Measurements from ENCODE around the gene DLG1.

GRCh38 chr3:197167549-197167948 lies 130.9 kb downstream of the DLG1 start:
- no peak for TF ChIP-seq CTCF (IDR thresholded peaks at IDR 0.05)
- TF ChIP-seq POLR2AphosphoS5 (IDR thresholded peaks at IDR 0.05; ENCODE audit: low read depth, low read length) = no peak
- TF ChIP-seq SIN3A (IDR thresholded peaks at IDR 0.05; ENCODE audit: borderline replicate concordance, insufficient read depth, low read depth, low read length) = no peak
- TF ChIP-seq, protein P1, sequence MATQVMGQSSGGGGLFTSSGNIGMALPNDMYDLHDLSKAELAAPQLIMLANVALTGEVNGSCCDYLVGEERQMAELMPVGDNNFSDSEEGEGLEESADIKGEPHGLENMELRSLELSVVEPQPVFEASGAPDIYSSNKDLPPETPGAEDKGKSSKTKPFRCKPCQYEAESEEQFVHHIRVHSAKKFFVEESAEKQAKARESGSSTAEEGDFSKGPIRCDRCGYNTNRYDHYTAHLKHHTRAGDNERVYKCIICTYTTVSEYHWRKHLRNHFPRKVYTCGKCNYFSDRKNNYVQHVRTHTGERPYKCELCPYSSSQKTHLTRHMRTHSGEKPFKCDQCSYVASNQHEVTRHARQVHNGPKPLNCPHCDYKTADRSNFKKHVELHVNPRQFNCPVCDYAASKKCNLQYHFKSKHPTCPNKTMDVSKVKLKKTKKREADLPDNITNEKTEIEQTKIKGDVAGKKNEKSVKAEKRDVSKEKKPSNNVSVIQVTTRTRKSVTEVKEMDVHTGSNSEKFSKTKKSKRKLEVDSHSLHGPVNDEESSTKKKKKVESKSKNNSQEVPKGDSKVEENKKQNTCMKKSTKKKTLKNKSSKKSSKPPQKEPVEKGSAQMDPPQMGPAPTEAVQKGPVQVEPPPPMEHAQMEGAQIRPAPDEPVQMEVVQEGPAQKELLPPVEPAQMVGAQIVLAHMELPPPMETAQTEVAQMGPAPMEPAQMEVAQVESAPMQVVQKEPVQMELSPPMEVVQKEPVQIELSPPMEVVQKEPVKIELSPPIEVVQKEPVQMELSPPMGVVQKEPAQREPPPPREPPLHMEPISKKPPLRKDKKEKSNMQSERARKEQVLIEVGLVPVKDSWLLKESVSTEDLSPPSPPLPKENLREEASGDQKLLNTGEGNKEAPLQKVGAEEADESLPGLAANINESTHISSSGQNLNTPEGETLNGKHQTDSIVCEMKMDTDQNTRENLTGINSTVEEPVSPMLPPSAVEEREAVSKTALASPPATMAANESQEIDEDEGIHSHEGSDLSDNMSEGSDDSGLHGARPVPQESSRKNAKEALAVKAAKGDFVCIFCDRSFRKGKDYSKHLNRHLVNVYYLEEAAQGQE (IDR thresholded peaks at IDR 0.05; ENCODE audit: insufficient read depth in 1 of 2, low read depth in 2 of 2, low read length in 1 of 2) = no peak
- no peak for TF ChIP-seq TCF7L2 (IDR thresholded peaks at IDR 0.05; ENCODE audit: low read depth, low read length)
